Measurements from ENCODE around the gene AKR1B15. TPM values are rescaled to one million over a fixed set of nuclear protein-coding genes. Genes with fewer than 3 reads are reported as not detected.

Gene AKR1B15
- total RNA-seq, 3 donors from 2014 or later = 3.1 to 8.0 TPM; not detected in 1

DNA sequence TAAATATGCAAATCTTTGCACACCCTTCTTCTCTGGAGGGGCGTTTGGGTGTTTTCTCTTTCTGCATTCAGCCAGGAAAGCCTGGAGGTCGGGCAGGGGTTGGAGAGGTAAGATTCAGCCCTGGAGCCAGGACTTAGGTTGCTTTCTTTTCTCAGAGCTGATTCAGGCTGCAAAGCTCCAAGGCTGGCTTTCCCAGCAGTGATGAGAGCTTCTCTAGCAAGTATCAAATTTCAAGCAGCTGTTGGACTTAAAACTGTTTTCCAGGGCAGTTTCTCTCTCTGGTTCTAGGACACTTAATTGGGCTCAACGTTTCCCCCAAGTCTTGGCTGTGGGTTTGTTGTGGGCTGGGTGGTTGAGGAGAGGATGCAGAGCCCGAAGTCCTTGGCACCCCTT, 20.9 kb upstream of the AKR1B15 start:
- Histone ChIP-seq H3K4me3 (no peak overlapping the region), H3K36me3 (ENCODE audit: low read depth) (no peaks in the 10 kb centered on the region), H3K9me3 (no peaks in the 10 kb centered on the region), H3K4me1 (ENCODE audit: low read depth) (peaks cover 9% of the 10 kb centered on the region)
- TF ChIP-seq, protein P1, sequence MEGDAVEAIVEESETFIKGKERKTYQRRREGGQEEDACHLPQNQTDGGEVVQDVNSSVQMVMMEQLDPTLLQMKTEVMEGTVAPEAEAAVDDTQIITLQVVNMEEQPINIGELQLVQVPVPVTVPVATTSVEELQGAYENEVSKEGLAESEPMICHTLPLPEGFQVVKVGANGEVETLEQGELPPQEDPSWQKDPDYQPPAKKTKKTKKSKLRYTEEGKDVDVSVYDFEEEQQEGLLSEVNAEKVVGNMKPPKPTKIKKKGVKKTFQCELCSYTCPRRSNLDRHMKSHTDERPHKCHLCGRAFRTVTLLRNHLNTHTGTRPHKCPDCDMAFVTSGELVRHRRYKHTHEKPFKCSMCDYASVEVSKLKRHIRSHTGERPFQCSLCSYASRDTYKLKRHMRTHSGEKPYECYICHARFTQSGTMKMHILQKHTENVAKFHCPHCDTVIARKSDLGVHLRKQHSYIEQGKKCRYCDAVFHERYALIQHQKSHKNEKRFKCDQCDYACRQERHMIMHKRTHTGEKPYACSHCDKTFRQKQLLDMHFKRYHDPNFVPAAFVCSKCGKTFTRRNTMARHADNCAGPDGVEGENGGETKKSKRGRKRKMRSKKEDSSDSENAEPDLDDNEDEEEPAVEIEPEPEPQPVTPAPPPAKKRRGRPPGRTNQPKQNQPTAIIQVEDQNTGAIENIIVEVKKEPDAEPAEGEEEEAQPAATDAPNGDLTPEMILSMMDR (IDR thresholded peaks at IDR 0.05) = no peak
- DNase-seq (no peak), ATAC-seq (no peak)
- intact Hi-C loops (cut with DNase I, micrococcal nuclease) = no loop called here

DNA sequence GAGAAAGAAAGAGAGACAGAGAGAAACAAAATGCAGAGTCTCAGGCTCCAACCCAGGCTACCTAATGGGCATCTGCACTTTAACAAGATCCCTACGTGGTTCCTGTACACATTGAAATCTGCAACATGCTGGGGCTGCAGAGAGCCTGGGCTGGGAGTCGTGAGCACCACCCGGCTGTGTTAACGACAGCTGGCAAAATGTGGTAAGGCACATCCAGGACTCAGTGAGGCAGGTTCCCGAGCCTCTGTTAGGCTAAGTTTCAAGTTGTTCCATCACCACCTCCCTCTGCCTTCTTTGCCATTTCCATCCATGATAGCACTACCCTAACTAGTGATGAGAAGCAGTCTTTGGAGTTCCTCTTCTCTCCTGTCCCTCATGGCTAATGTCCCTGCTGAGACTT, 20.2 kb upstream of the AKR1B15 start:
- intact Hi-C loops (cut with DNase I, micrococcal nuclease) = no loop called here
- no peak overlapping the region for H3K4me3 ChIP-seq
- TF ChIP-seq, protein P1 (IDR thresholded peaks at IDR 0.05) = no peak
- peaks cover 13% of the 10 kb centered on the region for H3K4me1 ChIP-seq (ENCODE audit: low read depth)
- H3K36me3 ChIP-seq (ENCODE audit: low read depth) = no peaks in the 10 kb centered on the region
- H3K9me3 ChIP-seq = no peaks in the 10 kb centered on the region
- ATAC-seq (no peak), DNase-seq (no peak)

DNA sequence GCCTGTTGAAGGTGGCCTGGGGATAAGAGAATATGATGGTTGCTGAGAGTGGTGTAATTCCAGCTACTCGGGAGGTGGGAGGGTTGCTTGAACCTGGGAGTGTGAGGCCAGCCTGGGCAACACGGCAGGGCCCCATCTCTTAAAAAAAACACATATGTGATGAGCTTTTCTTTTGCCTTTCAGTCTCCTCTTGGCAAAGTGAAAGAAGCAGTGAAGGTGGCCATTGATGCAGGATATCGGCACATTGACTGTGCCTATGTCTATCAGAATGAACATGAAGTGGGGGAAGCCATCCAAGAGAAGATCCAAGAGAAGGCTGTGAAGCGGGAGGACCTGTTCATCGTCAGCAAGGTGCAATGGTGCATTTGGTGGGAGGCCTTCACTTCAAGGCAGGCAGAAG, 18.4 kb upstream of the AKR1B15 start:
- Histone ChIP-seq H3K4me3 (no peak overlapping the region), H3K9me3 (no peaks in the 10 kb centered on the region), H3K4me1 (ENCODE audit: low read depth) (peaks cover 13% of the 10 kb centered on the region), H3K36me3 (ENCODE audit: low read depth) (no peaks in the 10 kb centered on the region)
- no peak for ATAC-seq
- TF ChIP-seq, protein P1 (IDR thresholded peaks at IDR 0.05) = no peak
- DNase-seq = no peak
- intact Hi-C loops (cut with DNase I, micrococcal nuclease) = no loop called here

DNA sequence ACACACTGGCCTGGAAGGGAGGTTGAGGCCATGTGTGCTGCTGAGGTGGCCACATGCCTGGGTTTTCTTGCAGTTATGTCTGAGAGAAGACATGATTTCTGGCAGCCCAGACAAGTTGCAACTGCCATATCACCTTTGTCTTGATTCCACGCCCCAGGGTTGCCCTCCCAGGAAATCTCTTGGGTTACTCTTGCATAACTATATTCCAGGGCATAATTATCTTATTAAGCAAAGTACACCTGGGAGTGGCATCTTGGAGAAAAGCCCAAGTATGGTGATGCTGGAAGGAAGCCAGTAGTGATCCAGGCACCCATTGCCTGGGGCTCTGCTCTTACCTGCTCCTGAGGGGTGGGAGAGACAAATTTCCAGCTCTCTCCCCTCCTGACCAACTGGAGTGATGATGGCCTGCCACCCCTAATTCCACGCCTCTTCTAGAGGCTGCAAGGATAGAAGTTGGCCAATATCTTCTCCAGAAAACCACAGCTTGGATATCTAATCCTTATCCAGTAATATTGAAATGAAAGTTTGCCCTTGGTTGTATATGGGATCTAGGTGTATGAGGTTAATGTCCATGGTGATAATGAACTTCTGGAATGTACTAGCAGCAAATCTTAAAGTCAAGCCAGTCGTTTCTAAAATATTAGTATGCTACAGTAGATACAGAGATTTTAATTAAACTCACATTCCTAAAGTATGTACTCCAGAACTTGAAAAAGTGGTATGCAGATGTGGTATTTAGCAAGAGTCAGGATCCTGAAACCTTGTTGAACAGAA, 16.5 kb upstream of the AKR1B15 start:
- DNase-seq (peak; percentile 62 to 89 (median 73)), ATAC-seq (peak; percentile 85)
- Histone ChIP-seq H3K4me1 (ENCODE audit: low read depth) (peaks cover 13% of the 10 kb centered on the region), H3K36me3 (ENCODE audit: low read depth) (no peaks in the 10 kb centered on the region), H3K4me3 (no peak overlapping the region), H3K9me3 (no peaks in the 10 kb centered on the region)
- TF ChIP-seq, protein P1 (IDR thresholded peaks at IDR 0.05) = no peak
- intact Hi-C loops (cut with DNase I, micrococcal nuclease) = no loop called here

DNA sequence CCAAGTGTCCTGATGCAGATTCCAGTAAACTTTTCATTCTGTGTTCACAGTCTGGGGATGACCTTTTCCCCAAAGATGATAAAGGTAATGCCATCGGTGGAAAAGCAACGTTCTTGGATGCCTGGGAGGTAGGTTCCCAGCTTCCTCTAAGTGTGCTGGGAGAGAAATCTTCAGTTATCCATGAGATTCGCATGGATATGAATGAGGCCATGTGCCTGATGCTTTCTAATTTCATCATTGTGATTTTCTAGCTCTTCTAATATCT, 16.0 kb upstream of the AKR1B15 start:
- TF ChIP-seq, protein P1 (IDR thresholded peaks at IDR 0.05) = no peak
- Histone ChIP-seq H3K4me1 (ENCODE audit: low read depth) (peaks cover 12% of the 10 kb centered on the region), H3K36me3 (ENCODE audit: low read depth) (no peaks in the 10 kb centered on the region), H3K4me3 (no peak overlapping the region), H3K9me3 (no peaks in the 10 kb centered on the region)
- intact Hi-C loops (cut with DNase I, micrococcal nuclease) = no loop called here
- ATAC-seq = peak; percentile 10
- DNase-seq = no peak
